Esophagus muscularis mucosa (tissue), 4 donors: ENCODE measurements around the gene XYLB. TPM values are rescaled to one million over a fixed set of nuclear protein-coding genes. Genes with fewer than 3 reads are reported as not detected.

ENCODE experiments used
- DNase-seq: peaks from one replicate; pipeline ENCODE4 v3.0.0-alpha.2; 2017; ENCODE audit errors: extremely low spot score
- H3K27ac ChIP-seq, 4 donors: fragments of 200-600 bp; sonication (generic); replicated peaks in 1 of 4; 1 replicate in 3 of 4; 2 replicates in 1 of 4; pipeline ENCODE4 v1.5.1; 2016 to 2019; ENCODE audit warnings: mild to moderate bottlenecking in 1 of 4
- H3K27me3 ChIP-seq, 4 donors: fragments of 200-600 bp; sonication (generic); one replicate each; pipeline versions ENCODE4 v1.5.1 to v1.6.0; 2016 to 2019
- H3K36me3 ChIP-seq, 4 donors: fragments of 200-600 bp; sonication (generic); one replicate each; pipeline ENCODE4 v1.5.1; 2016 to 2019
- H3K4me1 ChIP-seq, 4 donors: fragments of 200-600 bp; sonication (generic); one replicate each; pipeline ENCODE4 v1.5.1; 2016 to 2019
- H3K4me3 ChIP-seq, 4 donors: fragments of 200-600 bp; sonication (generic); 1 replicate in 2 of 4; 2 replicates in 2 of 4; pipeline ENCODE4 v1.5.1; 2016 to 2019; ENCODE audit warnings: mild to moderate bottlenecking in 4 of 4, moderate library complexity in 1 of 4
- H3K9me3 ChIP-seq, 4 donors: fragments of 200-600 bp; sonication (generic); 1 replicate in 3 of 4; 2 replicates in 1 of 4; pipeline ENCODE4 v1.5.1; 2016 to 2019
- EP300 ChIP-seq: sonication (generic); formaldehyde crosslinking; IDR thresholded peaks from one replicate; pipeline ENCODE4 v1.6.1; 2017; ENCODE audit warnings: antibody characterized with exemption
- POLR2A ChIP-seq: fragments of 450-650 bp; IDR thresholded peaks from one replicate; pipeline ENCODE4 v1.6.1; 2017; ENCODE audit warnings: antibody characterized with exemption, moderate library complexity, mild to moderate bottlenecking, low read depth
- POLR2AphosphoS5 ChIP-seq, 2 donors: sonication (generic); formaldehyde crosslinking; IDR thresholded peaks; one replicate each; pipeline ENCODE4 v1.6.1; 2017; ENCODE audit warnings: antibody characterized with exemption in 2 of 2
- WGBS: methylation state at CpG from one replicate; pipeline ENCODE4 v1.1.5; 2018; 5-methylcytosine and 5-hydroxymethylcytosine counted together
- intact Hi-C: fragments of 100-400 bp; cut with DNase I; formaldehyde crosslinking; loops from one replicate; pipeline ENCODE4 v1.15.1; 2023
- total RNA-seq, 4 donors: library from RNA; depleted of rRNA; stranded (reverse); fragments of >200 nt; gene quantifications; one replicate each; pipeline versions ENCODE4 v1.1.0 to v1.2.1, GENCODE V29; 2016
- TF ChIP-seq, protein P1 (sequence below), 3 experiments: fragments of 200-600 bp in 2 of 3; fragments of 450-650 bp in 1 of 3; sonication (generic) in 2 of 3; IDR thresholded peaks; one replicate each; pipeline ENCODE4 v1.5.1; 2017 to 2019; ENCODE audit warnings: antibody characterized with exemption in 3 of 3, mild to moderate bottlenecking in 2 of 3, moderate library complexity in 1 of 3

XYLB gene
- total RNA-seq, 4 donors from 2014 or later = 0.65 to 2.5 (median 1.2) TPM

DNA sequence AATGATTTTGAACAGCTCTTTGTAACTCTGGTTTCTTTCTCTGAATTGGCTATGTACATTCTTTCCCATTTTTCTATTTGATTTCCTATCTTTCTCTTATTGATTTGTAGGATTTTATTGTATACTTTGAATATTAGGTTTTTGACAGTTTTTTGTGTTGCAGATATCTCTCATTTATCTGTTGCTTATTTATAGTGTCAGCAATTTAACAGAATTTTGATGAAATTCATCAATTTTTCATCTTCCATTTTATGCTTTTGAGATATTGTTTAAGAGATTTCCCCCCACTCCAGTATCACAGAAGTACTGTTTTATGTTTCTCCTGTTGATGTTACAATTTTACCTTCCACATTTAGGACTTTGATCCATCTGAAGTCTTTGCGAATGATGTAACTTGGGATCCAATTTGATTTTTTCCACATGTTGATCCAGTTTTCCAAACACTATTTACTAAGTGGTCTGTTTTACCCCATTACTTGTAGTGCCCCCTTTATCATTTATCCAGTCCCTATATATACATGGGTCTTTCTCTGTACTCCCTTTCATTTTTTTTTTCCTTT is 46.1 kb downstream of the XYLB start:
- 89% methylated on average over 1 of the region's 1 CpG for WGBS
- intact Hi-C loops = no loop called here
- Histone ChIP-seq H3K27me3 (no peaks in the 10 kb centered on the region), H3K9me3 (peaks cover 0 to 2% (median under 1%) of the 10 kb centered on the region in 4 donors), H3K36me3 (peaks cover 0 to 43% (median 10%) of the 10 kb centered on the region in 4 donors), H3K4me1 (no peaks in the 10 kb centered on the region), H3K4me3 (no peak overlapping the region), H3K27ac (no peak overlapping the region)
- TF ChIP-seq EP300 (no peak), POLR2A (no peak), POLR2AphosphoS5 (IDR thresholded peaks at IDR 0.05) (no peak)
- TF ChIP-seq, protein P1, sequence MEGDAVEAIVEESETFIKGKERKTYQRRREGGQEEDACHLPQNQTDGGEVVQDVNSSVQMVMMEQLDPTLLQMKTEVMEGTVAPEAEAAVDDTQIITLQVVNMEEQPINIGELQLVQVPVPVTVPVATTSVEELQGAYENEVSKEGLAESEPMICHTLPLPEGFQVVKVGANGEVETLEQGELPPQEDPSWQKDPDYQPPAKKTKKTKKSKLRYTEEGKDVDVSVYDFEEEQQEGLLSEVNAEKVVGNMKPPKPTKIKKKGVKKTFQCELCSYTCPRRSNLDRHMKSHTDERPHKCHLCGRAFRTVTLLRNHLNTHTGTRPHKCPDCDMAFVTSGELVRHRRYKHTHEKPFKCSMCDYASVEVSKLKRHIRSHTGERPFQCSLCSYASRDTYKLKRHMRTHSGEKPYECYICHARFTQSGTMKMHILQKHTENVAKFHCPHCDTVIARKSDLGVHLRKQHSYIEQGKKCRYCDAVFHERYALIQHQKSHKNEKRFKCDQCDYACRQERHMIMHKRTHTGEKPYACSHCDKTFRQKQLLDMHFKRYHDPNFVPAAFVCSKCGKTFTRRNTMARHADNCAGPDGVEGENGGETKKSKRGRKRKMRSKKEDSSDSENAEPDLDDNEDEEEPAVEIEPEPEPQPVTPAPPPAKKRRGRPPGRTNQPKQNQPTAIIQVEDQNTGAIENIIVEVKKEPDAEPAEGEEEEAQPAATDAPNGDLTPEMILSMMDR (IDR thresholded peaks at IDR 0.05) = no peak
- DNase-seq = no peak

DNA sequence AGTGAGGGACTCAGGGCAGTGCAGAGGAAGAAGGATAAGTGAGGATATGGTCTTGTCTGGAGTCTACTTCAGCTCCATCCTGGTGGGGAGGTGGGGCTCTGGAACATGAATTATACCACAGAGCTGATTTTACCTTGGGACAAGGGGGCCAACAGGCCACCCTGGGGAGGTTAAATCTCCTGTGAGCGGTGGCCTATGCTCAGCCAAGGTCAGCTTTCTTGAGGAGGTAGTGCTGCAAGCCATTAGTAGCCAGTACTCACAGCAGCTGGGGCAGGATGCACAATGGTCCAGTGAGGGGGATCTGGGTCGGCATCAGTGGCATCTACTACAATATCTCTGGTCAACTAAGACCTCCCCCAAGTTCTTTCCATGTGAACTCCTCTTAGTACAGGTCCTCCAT is 49.7 kb downstream of the XYLB start:
- no peaks in the 10 kb centered on the region for H3K9me3 ChIP-seq
- intact Hi-C loops = no loop called here

DNA sequence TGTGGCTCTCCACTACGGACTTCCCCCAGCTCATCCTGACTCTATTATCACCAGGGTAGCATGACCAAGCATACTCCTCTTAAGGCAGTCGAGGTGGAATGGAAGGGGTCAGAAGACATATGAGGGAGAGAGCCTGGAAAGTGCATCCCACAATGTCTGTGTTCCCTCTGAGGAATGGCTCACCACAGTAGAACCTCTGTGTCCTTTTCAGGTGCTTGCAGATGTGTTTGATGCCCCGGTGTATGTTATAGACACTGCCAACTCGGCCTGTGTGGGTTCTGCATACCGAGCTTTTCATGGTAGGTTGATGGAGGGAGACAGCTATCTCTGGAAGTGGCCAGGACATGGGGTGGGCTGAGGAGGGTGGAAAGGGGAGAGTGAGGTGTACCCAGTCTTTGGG is 50.3 kb downstream of the XYLB start:
- H3K4me1 ChIP-seq = no peaks in the 10 kb centered on the region
- peak; percentile 60 for DNase-seq
- TF ChIP-seq EP300 (no peak), POLR2AphosphoS5 (IDR thresholded peaks at IDR 0.05) (no peak), POLR2A (no peak)
- TF ChIP-seq, protein P1 (IDR thresholded peaks at IDR 0.05) = no peak
- peaks cover 0 to 68% (median 27%) of the 10 kb centered on the region in 4 donors for H3K36me3 ChIP-seq
- no peak overlapping the region for H3K27ac ChIP-seq
- H3K9me3 ChIP-seq = no peaks in the 10 kb centered on the region
- 98% methylated on average over 5 of the region's 5 CpGs for WGBS
- no peak overlapping the region for H3K4me3 ChIP-seq
- H3K27me3 ChIP-seq = no peaks in the 10 kb centered on the region
- intact Hi-C loops = no loop called here

More for the DNA sequence above, 49.7 kb downstream of the XYLB start:
- H3K4me1 ChIP-seq = no peaks in the 10 kb centered on the region
- no peak for TF ChIP-seq POLR2AphosphoS5 (IDR thresholded peaks at IDR 0.05)
- TF ChIP-seq, protein P1 (IDR thresholded peaks at IDR 0.05) = no peak
- TF ChIP-seq EP300 = no peak
- TF ChIP-seq POLR2A = no peak
- H3K4me3 ChIP-seq = no peak overlapping the region
- 86% methylated on average over 2 of the region's 2 CpGs for WGBS
- no peaks in the 10 kb centered on the region for H3K27me3 ChIP-seq
- peaks cover 0 to 66% (median 22%) of the 10 kb centered on the region in 4 donors for H3K36me3 ChIP-seq
- H3K27ac ChIP-seq = no peak overlapping the region
- DNase-seq = peak; percentile 12

DNA sequence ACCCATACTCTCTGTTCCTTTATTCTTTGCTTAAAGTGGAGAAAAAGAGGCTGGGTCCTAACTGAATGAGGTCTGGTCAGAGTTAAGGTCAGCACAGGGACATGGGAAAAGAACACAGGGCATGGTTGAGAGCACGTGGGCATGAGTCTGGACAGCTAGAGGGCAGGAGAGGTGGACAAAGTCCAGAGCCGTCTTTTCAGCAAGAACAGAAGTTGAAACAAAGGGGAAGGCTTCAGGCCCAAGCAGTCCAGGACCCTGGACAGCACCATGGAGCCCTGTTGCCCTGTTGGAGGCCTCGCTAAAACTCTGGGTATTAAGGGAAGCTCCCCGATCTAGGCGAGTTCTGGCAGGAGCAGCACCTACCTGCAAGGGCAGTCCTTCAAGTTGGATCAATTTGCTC is 50.7 kb downstream of the XYLB start:
- peak; percentile 50 for DNase-seq
- Histone ChIP-seq H3K9me3 (no peaks in the 10 kb centered on the region), H3K4me3 (no peak overlapping the region), H3K27me3 (no peaks in the 10 kb centered on the region), H3K4me1 (no peaks in the 10 kb centered on the region), H3K27ac (no peak overlapping the region), H3K36me3 (peaks cover 0 to 68% (median 30%) of the 10 kb centered on the region in 4 donors)
- TF ChIP-seq, protein P1 (IDR thresholded peaks at IDR 0.05) = no peak
- TF ChIP-seq EP300 = no peak
- TF ChIP-seq POLR2AphosphoS5 (IDR thresholded peaks at IDR 0.05) = no peak
- TF ChIP-seq POLR2A = no peak
- intact Hi-C loops = no loop called here
- 33% methylated on average over 5 of the region's 5 CpGs for WGBS
